Cardiac muscle cell (in vitro differentiated cells and primary cell): ENCODE measurements around the gene RFLNA. TPM values are rescaled to one million over a fixed set of nuclear protein-coding genes. Genes with fewer than 3 reads are reported as not detected.
"Not testable (repeated sequence)": the region's sequence is repeated elsewhere in the genome, so short reads cannot be mapped to it uniquely, and the experiment has no call there.

Experiments used
- DNase-seq, 2 donors: peaks; one replicate each; pipeline versions ENCODE4 v3.0.0 to v3.0.0-alpha.2; 2010 to 2017; ENCODE audit warnings: low read depth in 1 of 2, low spot score in 1 of 2
- H3K27ac ChIP-seq: fragments of 200-600 bp; sonication (generic); 2 replicates; pipeline ENCODE4 v1.5.1; 2016
- H3K27me3 ChIP-seq: fragments of 200-600 bp; sonication (generic); 2 replicates; pipeline ENCODE4 v1.6.0; 2016; ENCODE audit warnings: control low read depth
- H3K36me3 ChIP-seq: fragments of 200-600 bp; sonication (generic); 2 replicates; pipeline ENCODE4 v1.5.1; 2016; ENCODE audit warnings: control low read depth
- H3K4me1 ChIP-seq: fragments of 200-600 bp; sonication (generic); 2 replicates; pipeline ENCODE4 v1.8.1; 2017; ENCODE audit warnings: low read depth, mild to moderate bottlenecking, mixed run types
- H3K4me3 ChIP-seq: fragments of 200-600 bp; sonication (generic); 2 replicates; pipeline ENCODE4 v1.5.1; 2016; ENCODE audit warnings: mild to moderate bottlenecking
- H3K9me3 ChIP-seq: fragments of 200-600 bp; sonication (generic); 2 replicates; pipeline ENCODE4 v1.5.1; 2017; ENCODE audit warnings: low read depth, mild to moderate bottlenecking, control low read depth
- polyA plus RNA-seq: library from polyadenylated mRNA; unstranded; fragments of >200 nt; fragmentation: Nextera tagmentation; extraction: Ambion mirVana; gene quantifications from 2 replicates; pipeline ENCODE4 v1.2.1, GENCODE V29; 2016
- total RNA-seq: library from RNA; depleted of rRNA; stranded (reverse); fragments of >200 nt; gene quantifications from 2 replicates; pipeline ENCODE4 v1.2.3, GENCODE V29; 2016
- TF ChIP-seq, protein P1 (sequence below): IDR thresholded peaks from 2 replicates; pipeline ENCODE4 v1.5.1; 2012; ENCODE audit warnings: low read depth, mild to moderate bottlenecking, low read length

RFLNA gene
- total and polyA plus RNA-seq, 2 experiments from 2014 or later, result 1.8 to 4.5 TPM

DNA sequence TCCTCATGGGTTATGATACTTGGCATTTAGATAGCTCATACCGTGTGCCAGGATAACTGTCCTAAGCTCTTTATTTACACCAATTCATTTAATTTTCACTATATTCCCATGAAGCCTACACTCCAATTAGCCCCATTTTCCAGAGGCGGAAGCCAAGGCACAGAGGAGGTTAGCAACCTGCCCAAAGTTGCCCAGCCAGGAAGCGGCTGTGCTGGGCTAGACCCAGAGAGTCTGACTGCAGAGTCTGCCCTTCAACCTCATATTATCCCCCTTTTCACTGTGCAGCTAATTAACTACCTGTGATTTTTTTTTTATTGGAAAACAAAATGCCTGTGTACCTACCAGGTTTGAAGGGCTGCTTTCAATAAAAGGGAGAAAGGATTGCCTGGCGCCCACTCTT is 2.5 kb downstream of the RFLNA start:
- Histone ChIP-seq H3K9me3 (no peaks in the 10 kb centered on the region), H3K4me1 (no peaks in the 10 kb centered on the region), H3K4me3 (no peak overlapping the region), H3K27ac (no peak overlapping the region), H3K27me3 (peaks cover 34% of the 10 kb centered on the region), H3K36me3 (no peaks in the 10 kb centered on the region)
- TF ChIP-seq, protein P1, sequence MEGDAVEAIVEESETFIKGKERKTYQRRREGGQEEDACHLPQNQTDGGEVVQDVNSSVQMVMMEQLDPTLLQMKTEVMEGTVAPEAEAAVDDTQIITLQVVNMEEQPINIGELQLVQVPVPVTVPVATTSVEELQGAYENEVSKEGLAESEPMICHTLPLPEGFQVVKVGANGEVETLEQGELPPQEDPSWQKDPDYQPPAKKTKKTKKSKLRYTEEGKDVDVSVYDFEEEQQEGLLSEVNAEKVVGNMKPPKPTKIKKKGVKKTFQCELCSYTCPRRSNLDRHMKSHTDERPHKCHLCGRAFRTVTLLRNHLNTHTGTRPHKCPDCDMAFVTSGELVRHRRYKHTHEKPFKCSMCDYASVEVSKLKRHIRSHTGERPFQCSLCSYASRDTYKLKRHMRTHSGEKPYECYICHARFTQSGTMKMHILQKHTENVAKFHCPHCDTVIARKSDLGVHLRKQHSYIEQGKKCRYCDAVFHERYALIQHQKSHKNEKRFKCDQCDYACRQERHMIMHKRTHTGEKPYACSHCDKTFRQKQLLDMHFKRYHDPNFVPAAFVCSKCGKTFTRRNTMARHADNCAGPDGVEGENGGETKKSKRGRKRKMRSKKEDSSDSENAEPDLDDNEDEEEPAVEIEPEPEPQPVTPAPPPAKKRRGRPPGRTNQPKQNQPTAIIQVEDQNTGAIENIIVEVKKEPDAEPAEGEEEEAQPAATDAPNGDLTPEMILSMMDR, result no peak
- no peak for DNase-seq

DNA sequence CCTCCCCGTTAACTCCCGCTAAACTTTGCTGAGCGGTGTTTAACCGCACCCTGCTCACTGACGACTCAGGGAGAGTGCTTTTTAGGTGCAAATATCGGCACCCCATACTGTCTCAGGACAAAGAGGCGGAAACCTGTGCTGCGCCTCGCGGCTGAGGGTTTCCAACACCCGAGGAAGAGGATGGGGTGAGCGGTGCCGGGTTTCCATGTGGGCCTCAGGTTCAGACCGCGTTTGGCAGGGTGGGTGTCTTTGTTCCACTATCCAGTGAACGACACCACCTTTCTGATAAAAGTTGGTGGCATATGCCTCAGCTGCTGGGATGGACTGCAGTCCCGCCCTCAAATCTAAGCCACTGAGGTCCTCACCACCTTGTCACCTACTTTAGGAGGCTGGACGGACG is 3.0 kb downstream of the RFLNA start:
- H3K27me3 ChIP-seq, result peaks cover 34% of the 10 kb centered on the region
- no peaks in the 10 kb centered on the region for H3K36me3 ChIP-seq
- TF ChIP-seq, protein P1, result no peak
- DNase-seq, result no peak
- H3K27ac ChIP-seq, result no peak overlapping the region
- H3K4me3 ChIP-seq, result no peak overlapping the region
- no peaks in the 10 kb centered on the region for H3K4me1 ChIP-seq
- H3K9me3 ChIP-seq, result no peaks in the 10 kb centered on the region

DNA sequence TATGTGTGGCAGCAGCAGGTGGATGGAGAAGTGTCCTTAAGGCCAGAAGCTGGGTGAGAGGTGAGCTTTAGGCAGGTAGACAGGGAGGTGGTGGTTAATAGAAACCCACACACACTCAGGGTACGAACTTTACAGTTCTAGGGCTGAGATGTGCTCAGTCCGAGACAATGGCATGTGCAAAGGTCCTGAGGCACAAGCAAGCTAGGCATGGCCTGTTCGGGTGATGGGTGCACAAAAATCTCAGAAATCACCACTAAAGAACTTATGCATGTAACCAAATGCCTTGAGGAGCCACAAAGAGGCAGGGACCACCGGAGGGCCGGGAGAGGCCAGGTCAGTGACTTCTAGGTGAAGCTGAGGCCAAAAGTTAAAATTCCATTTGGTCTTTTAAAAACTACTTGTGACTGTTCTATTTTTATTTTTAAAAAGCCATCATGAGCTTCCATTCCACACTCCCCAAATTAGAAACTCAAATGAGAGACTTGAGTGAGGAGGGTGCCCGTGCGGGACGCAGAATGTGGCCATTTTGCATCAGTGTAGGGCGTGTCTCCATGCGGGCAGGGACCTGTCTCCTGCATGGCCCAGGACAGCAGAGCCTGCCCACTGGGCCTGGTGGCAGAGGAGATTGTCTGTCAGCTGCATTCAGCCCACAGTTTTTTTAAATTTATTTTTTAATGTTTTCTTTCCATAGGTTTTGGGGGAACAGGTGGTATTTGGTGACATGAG is 4.0 kb downstream of the RFLNA start:
- TF ChIP-seq, protein P1, result no peak
- H3K4me3 ChIP-seq, result no peak overlapping the region
- H3K9me3 ChIP-seq, result no peaks in the 10 kb centered on the region
- H3K27me3 ChIP-seq, result peaks cover 34% of the 10 kb centered on the region
- no peak for DNase-seq
- no peaks in the 10 kb centered on the region for H3K36me3 ChIP-seq
- no peak overlapping the region for H3K27ac ChIP-seq
- H3K4me1 ChIP-seq, result no peaks in the 10 kb centered on the region

DNA sequence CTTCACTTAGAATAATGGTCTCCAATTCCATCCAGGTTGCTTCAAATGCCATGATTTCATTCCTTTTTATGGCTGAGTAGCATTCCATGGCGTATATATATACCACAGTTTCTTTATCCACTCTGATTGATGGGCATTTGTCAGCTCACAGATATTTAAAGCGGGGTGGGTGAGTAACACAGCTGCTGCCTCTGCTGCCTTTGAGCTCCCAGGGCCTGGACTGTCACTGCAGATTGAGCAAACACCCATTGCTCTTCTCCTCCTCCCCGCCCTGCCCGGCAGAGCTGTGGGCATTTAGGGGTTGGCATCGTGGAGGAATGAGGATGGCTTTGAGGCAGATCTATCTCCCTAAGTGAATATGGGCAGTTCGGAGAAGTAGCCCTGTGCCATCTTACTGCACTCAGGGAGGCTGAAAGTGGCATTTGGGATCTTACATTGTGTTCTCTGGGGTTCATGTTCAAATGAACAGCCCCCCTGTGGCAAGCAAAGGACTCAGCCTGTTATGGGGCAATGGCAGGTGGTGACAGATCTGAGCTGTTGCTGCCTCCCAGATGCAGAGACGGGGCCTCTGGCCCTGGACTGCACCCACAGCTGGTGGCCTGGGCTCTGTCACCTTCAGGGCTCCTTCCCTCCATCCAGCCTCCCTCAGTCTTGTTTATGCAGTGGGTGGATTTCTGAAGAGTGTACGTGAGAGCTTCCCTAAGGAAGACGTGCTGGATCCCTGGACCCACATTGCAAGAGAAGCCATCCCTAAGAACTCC is 4.9 kb downstream of the RFLNA start:
- Histone ChIP-seq H3K27me3 (peaks cover 30% of the 10 kb centered on the region), H3K27ac (no peak overlapping the region), H3K4me3 (no peak overlapping the region), H3K4me1 (no peaks in the 10 kb centered on the region), H3K36me3 (no peaks in the 10 kb centered on the region), H3K9me3 (no peaks in the 10 kb centered on the region)
- TF ChIP-seq, protein P1, result no peak
- DNase-seq, result no peak

DNA sequence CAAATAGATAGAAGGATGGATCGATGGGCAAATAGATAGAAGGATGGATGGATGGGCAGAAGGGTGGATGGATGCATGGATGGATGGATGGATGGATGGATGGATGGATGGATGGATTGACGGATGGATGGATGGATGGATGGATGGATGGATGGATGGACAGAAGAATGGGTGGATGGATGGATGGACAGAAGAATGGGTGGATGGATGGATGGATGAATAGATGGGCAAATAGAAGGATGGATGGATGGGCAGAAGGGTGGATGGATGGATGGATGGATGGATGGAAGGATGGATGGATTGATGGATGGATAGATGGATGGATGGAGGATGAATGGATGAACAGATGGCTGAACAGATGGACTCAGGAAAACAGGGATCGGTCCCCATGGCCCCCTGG is 5.8 kb downstream of the RFLNA start:
- peaks cover 24% of the 10 kb centered on the region for H3K27me3 ChIP-seq
- not testable (repeated sequence) for DNase-seq, H3K4me1 ChIP-seq, H3K36me3 ChIP-seq, H3K27ac ChIP-seq, H3K4me3 ChIP-seq, H3K9me3 ChIP-seq

DNA sequence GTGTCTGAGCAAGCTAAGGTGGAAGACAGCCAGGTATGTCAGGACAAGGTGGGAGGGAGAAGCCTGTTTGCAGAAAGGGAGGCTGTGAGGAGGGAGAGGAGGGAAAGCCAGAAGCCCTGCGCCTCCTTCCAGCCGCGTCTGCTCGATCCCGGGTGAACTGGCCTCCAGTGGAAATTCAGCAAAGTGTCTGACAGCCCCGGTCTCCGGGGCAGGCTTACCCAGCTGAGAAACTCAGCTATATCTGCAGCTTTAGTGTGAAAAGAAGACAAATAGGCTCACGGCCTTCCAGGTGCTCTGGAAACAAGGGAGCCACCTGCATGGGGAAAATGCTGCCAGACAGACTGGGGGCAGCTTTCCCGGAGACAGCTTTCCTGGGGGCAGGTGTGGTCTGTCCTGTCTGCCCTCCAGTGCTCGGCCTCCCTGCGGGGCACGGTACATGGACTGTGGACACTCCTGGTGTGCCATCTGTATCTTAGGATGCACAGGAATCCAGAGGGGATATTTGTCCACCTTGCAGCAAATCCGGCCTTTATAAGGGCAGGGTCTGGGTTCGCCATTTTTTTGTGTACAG is 6.3 kb downstream of the RFLNA start:
- H3K4me3 ChIP-seq, result no peak overlapping the region

More for the DNA sequence above, 6.3 kb downstream of the RFLNA start:
- no peak for DNase-seq
- Histone ChIP-seq H3K9me3 (no peaks in the 10 kb centered on the region), H3K27me3 (peaks cover 18% of the 10 kb centered on the region), H3K36me3 (no peaks in the 10 kb centered on the region), H3K4me1 (no peaks in the 10 kb centered on the region), H3K27ac (no peak overlapping the region)
- TF ChIP-seq, protein P1, result no peak
